Measurements from ENCODE around the gene TMEM248.
"Not testable (repeated sequence)": the region's sequence is repeated elsewhere in the genome, so short reads cannot be mapped to it uniquely, and the experiment has no call there.

TMEM248 gene

GRCh38 chr7:66902844-66903180, 18.2 kb upstream of the TMEM248 start:
- no peak for DNase-seq (ENCODE audit: low read depth, low spot score)
- TF ChIP-seq CTCF (IDR thresholded peaks at IDR 0.05; ENCODE audit: insufficient read depth, low read length, missing control alignments): no peak
- no peak overlapping the region for H3K4me3 ChIP-seq (ENCODE audit: low read depth, low read length)
- CTCF ChIA-PET: interaction anchor here (1.2 kb wide), 1 partner anchor 11 kb away, joined by 3 read pairs; no protein-coding TSS in a partner anchor
- POLR2A ChIA-PET: interaction anchor here (0.6 kb wide), 1 partner anchor 17 kb away, joined by 3 read pairs; no protein-coding TSS in a partner anchor

- no peak overlapping the region for H3K4me3 ChIP-seq (ENCODE audit: low read depth, low read length)
- no peak for DNase-seq (ENCODE audit: low read depth, low spot score)
- ChIA-PET CTCF (interaction anchor here (1.2 kb wide), 1 partner anchor 10 kb away, joined by 3 read pairs; no protein-coding TSS in a partner anchor), POLR2A (interaction anchor here (0.6 kb wide), 1 partner anchor 18 kb away, joined by 3 read pairs; no protein-coding TSS in a partner anchor)
- no peak for TF ChIP-seq CTCF (IDR thresholded peaks at IDR 0.05; ENCODE audit: insufficient read depth, low read length, missing control alignments)
Measured at GRCh38 chr7:66903360-66904062, 17.5 kb upstream of the TMEM248 start.

GRCh38 chr7:66904063-66904593, 16.9 kb upstream of the TMEM248 start:
- no peak overlapping the region for H3K4me3 ChIP-seq (ENCODE audit: low read depth, low read length)
- ChIA-PET CTCF (no interaction called here), POLR2A (no interaction called here)
- DNase-seq (ENCODE audit: low read depth, low spot score): no peak
- TF ChIP-seq CTCF (IDR thresholded peaks at IDR 0.05; ENCODE audit: insufficient read depth, low read length, missing control alignments): no peak

GRCh38 chr7:66905278-66905677, 15.7 kb upstream of the TMEM248 start:
- no peak for TF ChIP-seq CTCF (IDR thresholded peaks at IDR 0.05; ENCODE audit: insufficient read depth, low read length, missing control alignments)
- no peak overlapping the region for H3K4me3 ChIP-seq (ENCODE audit: low read depth, low read length)
- CTCF ChIA-PET: interaction anchor here (1.7 kb wide), 1 partner anchor 10 kb away, joined by 5 read pairs; no protein-coding TSS in a partner anchor
- DNase-seq (ENCODE audit: low read depth, low spot score): no peak
- POLR2A ChIA-PET: no interaction called here

- no peak overlapping the region for H3K4me3 ChIP-seq (ENCODE audit: low read depth, low read length)
- DNase-seq (ENCODE audit: low read depth, low spot score): no peak
- TF ChIP-seq CTCF (IDR thresholded peaks at IDR 0.05; ENCODE audit: insufficient read depth, low read length, missing control alignments): no peak
- ChIA-PET POLR2A (no interaction called here), CTCF (interaction anchor here (1.7 kb wide), 1 partner anchor 10 kb away, joined by 5 read pairs; no protein-coding TSS in a partner anchor)
Measured at GRCh38 chr7:66905689-66906088, 15.3 kb upstream of the TMEM248 start.

GRCh38 chr7:66907731-66908130, 13.3 kb upstream of the TMEM248 start:
- no peak for DNase-seq (ENCODE audit: low read depth, low spot score)
- TF ChIP-seq CTCF (IDR thresholded peaks at IDR 0.05; ENCODE audit: insufficient read depth, low read length, missing control alignments): no peak
- CTCF ChIA-PET: no interaction called here
- no peak overlapping the region for H3K4me3 ChIP-seq (ENCODE audit: low read depth, low read length)
- POLR2A ChIA-PET: no interaction called here

- CTCF ChIA-PET; H3K4me3 ChIP-seq (ENCODE audit: low read depth, low read length); DNase-seq (ENCODE audit: low read depth, low spot score); POLR2A ChIA-PET: not testable (repeated sequence)
Measured at GRCh38 chr7:66908598-66908997, 12.4 kb upstream of the TMEM248 start.
